CD4-positive, alpha-beta T cell (primary cell): ENCODE data around the gene MEGF11. TPM values are rescaled to one million over a fixed set of nuclear protein-coding genes. Genes with fewer than 3 reads are reported as not detected.

ENCODE experiments used
- ATAC-seq: fragments of 200-7000 bp; cut with Tn5 transposase; one replicate; pipeline ENCODE4 v1.10.0; 2022; ENCODE audit warnings: mild to moderate bottlenecking; ENCODE audit not compliant: poor library complexity
- CTCF ChIA-PET: fragments of 350-600 bp; sonication (Branson Sonifier 250); formaldehyde crosslinking; loops from one replicate; lab custom pipeline; 2021; ENCODE audit warnings: antibody characterized with exemption, inconsistent platforms; lab: Charles Lee
- POLR2A ChIA-PET: fragments of 350-600 bp; sonication (Branson Sonifier 250); formaldehyde crosslinking; loops from one replicate; lab custom pipeline; 2021; ENCODE audit warnings: antibody characterized with exemption, inconsistent platforms; lab: Charles Lee
- DNase-seq, 14 experiments: peaks; one replicate each; pipeline ENCODE4 v3.0.0-alpha.2; 2013 to 2020; ENCODE audit warnings: mixed read lengths in 2 of 14
- H3K27ac ChIP-seq, 2 donors: one replicate each; pipeline versions ENCODE4 v1.5.1 to v1.7.0; 2013; ENCODE audit warnings: low read length in 2 of 2, low read depth in 1 of 2, mild to moderate bottlenecking in 1 of 2
- H3K27me3 ChIP-seq, 2 experiments: 1 replicate in 1 of 2; 2 replicates in 1 of 2; pipeline versions ENCODE4 v1.6.1 to v1.7.0; 2013; ENCODE audit warnings: low read length in 2 of 2, control low read depth in 1 of 2, mild to moderate bottlenecking in 1 of 2, moderate library complexity in 1 of 2; ENCODE audit not compliant: insufficient read depth in 2 of 2, control insufficient read depth in 1 of 2
- H3K36me3 ChIP-seq: one replicate; pipeline ENCODE4 v1.6.1; 2013; ENCODE audit warnings: low read length, control low read depth; ENCODE audit not compliant: insufficient read depth
- H3K4me1 ChIP-seq: one replicate; pipeline ENCODE4 v1.6.1; 2013; ENCODE audit warnings: low read length, control low read depth; ENCODE audit not compliant: insufficient read depth
- H3K4me3 ChIP-seq: one replicate; pipeline ENCODE4 v1.5.1; 2013; ENCODE audit warnings: mild to moderate bottlenecking, low read length, moderate library complexity
- H3K9me3 ChIP-seq, 2 experiments: 1 replicate in 1 of 2; 2 replicates in 1 of 2; pipeline versions ENCODE4 v1.6.1 to v1.7.0; 2013; ENCODE audit warnings: low read length in 2 of 2, mild to moderate bottlenecking in 2 of 2, control low read depth in 1 of 2, moderate library complexity in 1 of 2; ENCODE audit not compliant: control insufficient read depth in 1 of 2, insufficient read depth in 1 of 2
- H3K27ac Mint-ChIP-seq: one replicate; pipeline ENCODE4 v1.8.0; 2020; ENCODE audit warnings: mixed read lengths
- H3K27me3 Mint-ChIP-seq: one replicate; pipeline ENCODE4 v1.8.0; 2021; ENCODE audit warnings: mixed read lengths
- H3K36me3 Mint-ChIP-seq: one replicate; pipeline ENCODE4 v1.8.0; 2021; ENCODE audit warnings: low read depth, mixed read lengths
- H3K4me1 Mint-ChIP-seq: one replicate; pipeline ENCODE4 v1.8.0; 2021; ENCODE audit warnings: low read depth, mixed read lengths
- H3K4me3 Mint-ChIP-seq: one replicate; pipeline ENCODE4 v1.8.0; 2020; ENCODE audit warnings: mild to moderate bottlenecking, mixed read lengths
- H3K9me3 Mint-ChIP-seq: one replicate; pipeline ENCODE4 v1.8.0; 2020; ENCODE audit warnings: mixed read lengths
- intact Hi-C, 2 experiments: fragments of 100-400 bp; cut with DNase I in 1 of 2; cut with micrococcal nuclease in 1 of 2; formaldehyde crosslinking; loops; one replicate each; pipeline versions ENCODE4 v1.15.1 to v1.9.0; 2023 to 2025; cut with DNase I, micrococcal nuclease
- total RNA-seq, 174 experiments: library from RNA in 2 of 174; stranded (reverse) in 2 of 174; gene quantifications; one replicate each; pipeline ENCODE4 v1.2.3 and lab custom pipeline; 2021 to 2026
- TF ChIP-seq, protein P1 (sequence below): fragments of 200-600 bp; IDR thresholded peaks from one replicate; pipeline ENCODE4 v1.8.0; 2022; ENCODE audit warnings: antibody characterized with exemption, mild to moderate bottlenecking

The MEGF11 gene
- total RNA-seq, 2 experiments from 2014 or later = not detected

DNA sequence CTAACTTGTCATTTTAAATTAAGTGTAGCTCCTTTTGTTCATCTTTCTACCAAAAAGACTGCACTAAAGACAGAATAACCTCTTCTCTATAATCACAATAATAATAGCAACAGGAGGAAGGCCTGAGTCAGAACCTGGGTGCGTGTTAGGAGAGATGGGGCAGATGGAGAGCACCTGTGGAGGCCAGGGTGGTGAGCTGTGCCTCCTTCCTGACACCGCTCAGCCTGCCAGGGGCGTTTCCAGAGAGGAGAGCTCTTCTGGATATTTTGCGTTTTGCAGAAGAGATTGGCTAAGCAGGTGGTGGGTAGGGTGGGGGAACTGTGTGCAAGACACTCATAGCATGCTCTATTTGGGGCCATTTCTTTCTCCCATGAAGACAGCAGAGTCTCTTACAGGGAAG is 83.5 kb downstream of the MEGF11 start:
- intact Hi-C loops = no loop called here
- Histone ChIP-seq H3K4me3 (no peak overlapping the region), H3K36me3 (no peaks in the 10 kb centered on the region), H3K27me3 (no peaks in the 10 kb centered on the region), H3K4me1 (no peaks in the 10 kb centered on the region), H3K27ac (no peak overlapping the region), H3K9me3 (no peaks in the 10 kb centered on the region)
- DNase-seq (no peak), ATAC-seq (no peak)
- Mint-ChIP-seq H3K36me3 (no peaks in the 10 kb centered on the region), H3K4me1 (no peaks in the 10 kb centered on the region), H3K27ac (no peak overlapping the region), H3K4me3 (no peak overlapping the region), H3K27me3 (peaks cover 19% of the 10 kb centered on the region), H3K9me3 (no peaks in the 10 kb centered on the region)
- TF ChIP-seq, protein P1, sequence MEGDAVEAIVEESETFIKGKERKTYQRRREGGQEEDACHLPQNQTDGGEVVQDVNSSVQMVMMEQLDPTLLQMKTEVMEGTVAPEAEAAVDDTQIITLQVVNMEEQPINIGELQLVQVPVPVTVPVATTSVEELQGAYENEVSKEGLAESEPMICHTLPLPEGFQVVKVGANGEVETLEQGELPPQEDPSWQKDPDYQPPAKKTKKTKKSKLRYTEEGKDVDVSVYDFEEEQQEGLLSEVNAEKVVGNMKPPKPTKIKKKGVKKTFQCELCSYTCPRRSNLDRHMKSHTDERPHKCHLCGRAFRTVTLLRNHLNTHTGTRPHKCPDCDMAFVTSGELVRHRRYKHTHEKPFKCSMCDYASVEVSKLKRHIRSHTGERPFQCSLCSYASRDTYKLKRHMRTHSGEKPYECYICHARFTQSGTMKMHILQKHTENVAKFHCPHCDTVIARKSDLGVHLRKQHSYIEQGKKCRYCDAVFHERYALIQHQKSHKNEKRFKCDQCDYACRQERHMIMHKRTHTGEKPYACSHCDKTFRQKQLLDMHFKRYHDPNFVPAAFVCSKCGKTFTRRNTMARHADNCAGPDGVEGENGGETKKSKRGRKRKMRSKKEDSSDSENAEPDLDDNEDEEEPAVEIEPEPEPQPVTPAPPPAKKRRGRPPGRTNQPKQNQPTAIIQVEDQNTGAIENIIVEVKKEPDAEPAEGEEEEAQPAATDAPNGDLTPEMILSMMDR = no peak
- CTCF ChIA-PET = no interaction called here
- POLR2A ChIA-PET = no interaction called here

DNA sequence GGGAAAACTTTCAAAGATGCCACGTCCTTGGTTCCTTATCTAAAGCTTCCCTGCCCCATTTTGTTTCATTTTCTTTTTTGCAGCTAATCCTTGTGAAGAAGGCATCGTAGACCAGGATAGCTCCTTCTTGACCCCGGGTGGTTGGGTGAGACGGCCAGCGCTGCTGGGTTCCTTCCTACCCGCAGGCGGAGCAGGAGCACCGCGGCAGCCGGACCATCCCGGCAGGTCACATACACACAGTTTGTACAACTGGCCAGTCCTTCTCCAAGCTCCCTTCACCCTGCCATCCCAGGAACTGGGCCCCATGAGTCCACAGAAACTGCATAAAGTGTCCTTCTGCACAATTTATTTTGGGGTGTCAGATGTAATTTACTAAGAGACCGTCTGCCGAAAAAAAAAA is 83.9 kb downstream of the MEGF11 start:
- intact Hi-C loops = no loop called here
- TF ChIP-seq, protein P1 = no peak
- Histone ChIP-seq H3K27me3 (no peaks in the 10 kb centered on the region), H3K4me1 (no peaks in the 10 kb centered on the region), H3K4me3 (no peak overlapping the region), H3K9me3 (no peaks in the 10 kb centered on the region), H3K27ac (no peak overlapping the region), H3K36me3 (no peaks in the 10 kb centered on the region)
- POLR2A ChIA-PET = no interaction called here
- Mint-ChIP-seq H3K4me3 (no peak overlapping the region), H3K27ac (no peak overlapping the region), H3K36me3 (no peaks in the 10 kb centered on the region), H3K4me1 (no peaks in the 10 kb centered on the region), H3K27me3 (peaks cover 14% of the 10 kb centered on the region), H3K9me3 (no peaks in the 10 kb centered on the region)
- ATAC-seq (no peak), DNase-seq (no peak)
- CTCF ChIA-PET = no interaction called here

- no peaks in the 10 kb centered on the region for H3K4me1 ChIP-seq
- peaks cover 8% of the 10 kb centered on the region for H3K27me3 Mint-ChIP-seq
- no peak overlapping the region for H3K4me3 Mint-ChIP-seq
- TF ChIP-seq, protein P1 = no peak
- H3K27ac ChIP-seq = no peak overlapping the region
- H3K36me3 ChIP-seq = no peaks in the 10 kb centered on the region
- no peaks in the 10 kb centered on the region for H3K36me3 Mint-ChIP-seq
- H3K27me3 ChIP-seq = no peaks in the 10 kb centered on the region
- ATAC-seq (no peak), DNase-seq (no peak)
- ChIA-PET CTCF (no interaction called here), POLR2A (no interaction called here)
- H3K4me1 Mint-ChIP-seq = no peaks in the 10 kb centered on the region
- no peaks in the 10 kb centered on the region for H3K9me3 Mint-ChIP-seq
- intact Hi-C loops = no loop called here
- H3K27ac Mint-ChIP-seq = no peak overlapping the region
- H3K4me3 ChIP-seq = no peak overlapping the region
- no peaks in the 10 kb centered on the region for H3K9me3 ChIP-seq
These were observed 84.5 kb downstream of the MEGF11 start for GRCh38 chr15:66169023-66169422.
